Neural progenitor cell (in vitro differentiated cells): Measurements from ENCODE around the gene SLC12A7. TPM values are rescaled to one million over a fixed set of nuclear protein-coding genes. Genes with fewer than 3 reads are reported as not detected.
A peak's percentile ranks its signal among the peaks of the same experiment; 100 is the strongest.

Source experiments
- DNase-seq: peaks from one replicate; pipeline ENCODE4 v3.0.0-alpha.2; 2016; ENCODE audit warnings: low spot score
- H2AFZ ChIP-seq: fragments of 200-600 bp; sonication (generic); replicated peaks from 2 replicates; pipeline ENCODE4 v1.6.1; 2016; ENCODE audit warnings: antibody characterized with exemption
- H3F3A ChIP-seq: fragments of 200-600 bp; sonication (generic); 2 replicates; pipeline ENCODE4 v1.6.1; 2016; ENCODE audit warnings: antibody characterized with exemption, low read depth
- H3K27ac ChIP-seq: fragments of 200-600 bp; sonication (generic); 2 replicates; pipeline ENCODE4 v1.5.1; 2016; ENCODE audit warnings: mild to moderate bottlenecking
- H3K27me3 ChIP-seq: fragments of 200-600 bp; sonication (generic); 2 replicates; pipeline ENCODE4 v1.6.1; 2016; ENCODE audit warnings: mild to moderate bottlenecking, moderate library complexity
- H3K36me3 ChIP-seq: fragments of 200-600 bp; sonication (generic); 2 replicates; pipeline ENCODE4 v1.5.1; 2016
- H3K4me1 ChIP-seq: fragments of 200-600 bp; sonication (generic); 2 replicates; pipeline ENCODE4 v1.6.1; 2016; ENCODE audit warnings: mixed run types
- H3K4me2 ChIP-seq: fragments of 200-600 bp; sonication (generic); 2 replicates; pipeline ENCODE4 v1.6.1; 2016
- H3K4me3 ChIP-seq: fragments of 200-600 bp; sonication (generic); 2 replicates; pipeline ENCODE4 v1.5.1; 2016
- H3K79me2 ChIP-seq: fragments of 200-600 bp; sonication (generic); 2 replicates; pipeline ENCODE4 v1.6.1; 2016; ENCODE audit warnings: low read depth
- H3K9ac ChIP-seq: fragments of 200-600 bp; sonication (generic); 2 replicates; pipeline ENCODE4 v1.6.1; 2016
- H3K9me3 ChIP-seq: fragments of 200-600 bp; sonication (generic); 2 replicates; pipeline ENCODE4 v1.5.1; 2016; ENCODE audit warnings: low read depth
- H4K20me1 ChIP-seq: fragments of 200-600 bp; sonication (generic); 2 replicates; pipeline ENCODE4 v1.6.1; 2016; ENCODE audit warnings: low read depth
- H3K27ac Mint-ChIP-seq: 3 replicates; pipeline ENCODE4 v1.8.0; 2021; ENCODE audit warnings: mixed read lengths
- H3K27me3 Mint-ChIP-seq: 2 replicates; pipeline ENCODE4 v1.8.0; 2022; ENCODE audit warnings: low read depth, mild to moderate bottlenecking, inconsistent platforms, moderate library complexity, mixed read lengths; ENCODE audit not compliant: insufficient read depth
- H3K36me3 Mint-ChIP-seq: 3 replicates; pipeline ENCODE4 v1.8.0; 2021; ENCODE audit warnings: mixed read lengths
- H3K4me1 Mint-ChIP-seq: 3 replicates; pipeline ENCODE4 v1.8.0; 2021; ENCODE audit warnings: mixed read lengths
- H3K4me3 Mint-ChIP-seq: 3 replicates; pipeline ENCODE4 v1.8.0; 2021; ENCODE audit warnings: mild to moderate bottlenecking, moderate library complexity, mixed read lengths
- H3K9me3 Mint-ChIP-seq: 3 replicates; pipeline ENCODE4 v1.8.0; 2020; ENCODE audit warnings: mixed read lengths
- EZH2 ChIP-seq: fragments of 200-600 bp; sonication (generic); IDR thresholded peaks from 2 replicates; pipeline ENCODE4 v1.6.1; 2017; ENCODE audit warnings: antibody characterized with exemption, mild to moderate bottlenecking, moderate library complexity
- EZH2phosphoT487 ChIP-seq: fragments of 200-600 bp; sonication (generic); IDR thresholded peaks from 2 replicates; pipeline ENCODE4 v1.6.1; 2017; ENCODE audit warnings: antibody characterized with exemption
- total RNA-seq: library from RNA; depleted of rRNA; stranded (reverse); fragments of >200 nt; gene quantifications from 2 replicates; pipeline ENCODE4 v1.2.3, GENCODE V29; 2015; ENCODE audit warnings: low replicate concordance
- TF ChIP-seq, protein P1 (sequence below): fragments of 200-600 bp; sonication (generic); IDR thresholded peaks from 2 replicates; pipeline ENCODE4 v1.5.1; 2017; ENCODE audit warnings: antibody characterized with exemption, mild to moderate bottlenecking

SLC12A7 gene
- total RNA-seq, 1 donor from 2014 or later = 7.5 TPM

DNA sequence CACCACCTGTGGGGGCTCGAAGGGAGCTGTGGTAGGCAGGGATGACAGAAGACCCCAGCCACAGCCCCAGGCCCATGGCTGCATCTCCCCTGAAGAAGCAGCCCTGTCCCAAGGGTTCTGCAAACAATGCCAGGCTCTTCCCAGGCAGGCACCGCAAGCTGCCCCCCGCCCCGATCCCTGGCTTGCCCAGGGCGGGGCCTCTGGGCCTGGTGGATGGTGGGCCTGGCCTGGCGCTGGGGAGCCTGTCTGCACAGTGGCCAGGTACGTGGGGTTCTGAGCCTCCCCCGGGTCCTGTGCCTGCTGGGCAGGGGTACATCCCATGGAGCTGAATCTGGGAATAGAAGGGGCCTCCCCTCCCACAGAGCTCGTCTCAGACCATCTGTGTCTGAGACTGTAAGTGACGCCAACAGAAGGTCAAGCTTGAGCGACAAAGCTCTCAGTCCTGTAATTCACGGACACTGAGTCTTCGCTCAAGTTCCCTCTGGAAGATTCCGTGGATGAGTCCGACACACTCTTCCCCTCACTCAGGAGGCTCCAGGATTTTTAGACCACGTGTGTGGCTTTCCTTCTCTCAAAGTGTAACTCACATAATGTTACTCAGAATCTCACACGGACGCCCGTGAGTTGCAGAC lies 4.4 kb upstream of the SLC12A7 start:
- Histone ChIP-seq H3K4me1 (peaks cover 17% of the 10 kb centered on the region), H3K36me3 (no peaks in the 10 kb centered on the region), H3K27me3 (no peaks in the 10 kb centered on the region), H3K4me3 (no peak overlapping the region), H3F3A (no peaks in the 10 kb centered on the region), H3K9me3 (no peaks in the 10 kb centered on the region), H2AFZ (no peak overlapping the region), H3K9ac (no peak overlapping the region), H4K20me1 (no peaks in the 10 kb centered on the region), H3K27ac (no peak overlapping the region), H3K4me2 (no peak overlapping the region), H3K79me2 (peaks cover 4% of the 10 kb centered on the region)
- Mint-ChIP-seq H3K4me3 (no peak overlapping the region), H3K27ac (no peak overlapping the region), H3K36me3 (no peaks in the 10 kb centered on the region), H3K4me1 (peaks cover 10% of the 10 kb centered on the region), H3K9me3 (no peaks in the 10 kb centered on the region), H3K27me3 (peaks cover 6% of the 10 kb centered on the region)
- DNase-seq = no peak
- TF ChIP-seq, protein P1, sequence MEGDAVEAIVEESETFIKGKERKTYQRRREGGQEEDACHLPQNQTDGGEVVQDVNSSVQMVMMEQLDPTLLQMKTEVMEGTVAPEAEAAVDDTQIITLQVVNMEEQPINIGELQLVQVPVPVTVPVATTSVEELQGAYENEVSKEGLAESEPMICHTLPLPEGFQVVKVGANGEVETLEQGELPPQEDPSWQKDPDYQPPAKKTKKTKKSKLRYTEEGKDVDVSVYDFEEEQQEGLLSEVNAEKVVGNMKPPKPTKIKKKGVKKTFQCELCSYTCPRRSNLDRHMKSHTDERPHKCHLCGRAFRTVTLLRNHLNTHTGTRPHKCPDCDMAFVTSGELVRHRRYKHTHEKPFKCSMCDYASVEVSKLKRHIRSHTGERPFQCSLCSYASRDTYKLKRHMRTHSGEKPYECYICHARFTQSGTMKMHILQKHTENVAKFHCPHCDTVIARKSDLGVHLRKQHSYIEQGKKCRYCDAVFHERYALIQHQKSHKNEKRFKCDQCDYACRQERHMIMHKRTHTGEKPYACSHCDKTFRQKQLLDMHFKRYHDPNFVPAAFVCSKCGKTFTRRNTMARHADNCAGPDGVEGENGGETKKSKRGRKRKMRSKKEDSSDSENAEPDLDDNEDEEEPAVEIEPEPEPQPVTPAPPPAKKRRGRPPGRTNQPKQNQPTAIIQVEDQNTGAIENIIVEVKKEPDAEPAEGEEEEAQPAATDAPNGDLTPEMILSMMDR = no peak
- no peak for TF ChIP-seq EZH2
- TF ChIP-seq EZH2phosphoT487 = no peak

DNA sequence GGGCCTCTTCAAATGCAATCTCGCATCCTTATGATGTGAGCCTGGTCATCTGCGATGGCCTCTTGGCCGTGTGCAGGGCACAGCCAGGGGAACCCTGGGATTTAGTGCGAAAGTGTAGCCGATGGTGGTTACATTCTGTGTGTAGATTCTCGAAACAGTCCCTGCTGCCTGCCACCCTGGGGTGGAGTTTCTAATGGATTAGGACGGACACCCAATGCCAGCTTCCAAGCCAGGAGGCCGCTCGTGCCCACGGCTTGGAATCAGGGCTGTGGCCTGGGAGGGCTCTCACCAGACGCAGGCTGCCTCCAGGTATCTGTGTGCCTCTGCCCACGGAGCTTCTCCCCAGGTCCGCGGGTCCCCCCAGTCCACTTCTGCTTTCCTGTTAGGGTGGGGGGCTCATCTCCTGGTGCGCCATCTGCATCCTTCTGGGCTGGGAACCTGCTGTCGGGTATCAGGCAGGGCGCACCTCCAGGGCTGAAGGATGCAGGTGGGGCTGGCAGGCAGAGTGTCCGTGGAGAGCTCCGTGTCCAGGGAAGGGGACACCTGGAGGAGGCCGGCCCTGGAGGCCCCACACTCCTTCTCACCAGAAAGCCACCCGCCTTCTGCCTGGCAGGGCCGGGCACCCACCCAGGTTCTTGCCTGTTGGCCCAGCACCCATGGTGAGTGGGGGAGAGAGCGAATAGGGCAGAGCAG lies 3.4 kb upstream of the SLC12A7 start:
- H3K4me3 Mint-ChIP-seq = no peak overlapping the region
- H4K20me1 ChIP-seq = peaks cover 9% of the 10 kb centered on the region
- peaks cover 14% of the 10 kb centered on the region for H3K79me2 ChIP-seq

DNA sequence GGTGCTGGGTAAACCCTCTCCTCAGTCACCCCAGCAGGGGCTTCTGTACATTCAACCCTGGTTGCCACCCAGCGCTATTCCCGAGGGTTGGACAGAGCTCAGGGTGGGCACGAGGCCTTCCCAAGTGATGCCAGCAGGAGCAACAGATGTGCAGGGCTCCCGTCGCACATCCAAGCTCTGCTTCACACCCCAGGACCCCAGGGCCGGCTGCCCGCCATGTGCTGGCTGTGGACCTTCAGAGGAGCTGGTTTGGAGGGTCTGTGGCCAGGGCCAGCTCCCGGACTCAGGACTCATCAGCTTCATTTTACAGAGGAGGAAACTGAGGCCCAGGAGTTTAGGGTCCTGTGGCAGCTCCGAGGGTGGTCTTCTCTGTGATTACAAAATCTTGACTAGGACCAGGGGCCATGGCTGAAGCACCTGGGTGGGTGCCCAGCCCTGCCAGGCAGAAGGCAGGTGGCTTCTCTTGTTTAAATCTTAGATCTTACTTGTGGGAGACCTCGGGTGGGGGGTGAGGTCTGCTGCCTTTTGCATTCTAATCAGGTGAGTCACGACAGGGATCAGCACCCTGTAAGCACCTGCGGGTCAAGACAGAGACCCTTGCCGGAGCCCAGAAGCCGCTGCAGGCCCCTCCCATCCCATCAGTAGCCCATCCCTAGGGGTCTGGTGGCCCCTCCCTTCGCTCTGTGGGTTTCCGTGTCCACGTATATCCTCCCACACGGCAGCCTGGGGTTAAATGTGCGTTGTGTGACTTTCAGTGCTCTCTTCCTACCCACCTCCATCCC lies 2.1 kb upstream of the SLC12A7 start:
- Histone ChIP-seq H3K79me2 (peaks cover 25% of the 10 kb centered on the region), H3K4me1 (peaks cover 26% of the 10 kb centered on the region), H3K27ac (no peak overlapping the region), H3K9me3 (no peaks in the 10 kb centered on the region), H4K20me1 (peaks cover 22% of the 10 kb centered on the region), H2AFZ (no peak overlapping the region), H3K9ac (no peak overlapping the region), H3K27me3 (no peaks in the 10 kb centered on the region), H3K4me3 (no peak overlapping the region), H3K36me3 (no peaks in the 10 kb centered on the region), H3K4me2 (no peak overlapping the region), H3F3A (no peaks in the 10 kb centered on the region)
- H3K27ac Mint-ChIP-seq = no peak overlapping the region
- TF ChIP-seq EZH2phosphoT487 (no peak), EZH2 (no peak)
- TF ChIP-seq, protein P1 = no peak
- H3K4me3 Mint-ChIP-seq = peak overlapping the region; percentile 43
- no peaks in the 10 kb centered on the region for H3K36me3 Mint-ChIP-seq
- H3K9me3 Mint-ChIP-seq = no peaks in the 10 kb centered on the region
- peaks cover 6% of the 10 kb centered on the region for H3K27me3 Mint-ChIP-seq
- no peak for DNase-seq
- H3K4me1 Mint-ChIP-seq = peaks cover 15% of the 10 kb centered on the region

More for the DNA sequence above, 3.4 kb upstream of the SLC12A7 start:
- Histone ChIP-seq H2AFZ (no peak overlapping the region), H3K4me3 (no peak overlapping the region), H3K4me2 (no peak overlapping the region), H3F3A (no peaks in the 10 kb centered on the region), H3K27me3 (no peaks in the 10 kb centered on the region), H3K27ac (no peak overlapping the region), H3K9ac (no peak overlapping the region), H3K36me3 (no peaks in the 10 kb centered on the region), H3K4me1 (peaks cover 24% of the 10 kb centered on the region), H3K9me3 (no peaks in the 10 kb centered on the region)
- TF ChIP-seq, protein P1 = no peak
- no peak for TF ChIP-seq EZH2phosphoT487
- no peak for TF ChIP-seq EZH2
- Mint-ChIP-seq H3K9me3 (no peaks in the 10 kb centered on the region), H3K27me3 (peaks cover 3% of the 10 kb centered on the region), H3K36me3 (no peaks in the 10 kb centered on the region), H3K27ac (no peak overlapping the region), H3K4me1 (peaks cover 14% of the 10 kb centered on the region)
- no peak for DNase-seq
